ENCODE data around the gene NECAB3.

DNA sequence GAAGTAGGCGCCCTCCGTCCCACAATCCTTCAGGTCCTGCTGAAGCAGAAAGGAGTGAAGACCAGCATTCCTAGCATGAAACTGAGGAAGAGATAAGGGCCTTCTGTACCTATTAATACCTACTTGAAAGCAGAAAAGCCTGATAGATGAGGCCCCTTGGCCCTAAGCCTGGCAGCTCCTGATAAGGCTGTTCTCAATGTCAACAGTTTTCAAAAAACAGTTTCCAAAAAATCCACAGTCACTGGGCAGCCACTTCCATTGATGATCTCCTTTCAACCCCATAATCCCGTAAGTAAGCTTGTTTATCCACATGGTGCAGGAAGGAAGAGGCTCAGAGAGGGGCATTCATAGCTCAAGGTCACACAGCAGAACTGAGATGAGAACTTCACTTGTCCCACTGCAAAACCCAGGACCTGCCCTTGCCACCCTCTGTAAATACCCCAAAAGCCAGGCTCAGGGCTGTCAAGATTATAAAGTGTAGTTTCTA is 14.8 kb upstream of the NECAB3 start:
- TF ChIP-seq, protein P1, sequence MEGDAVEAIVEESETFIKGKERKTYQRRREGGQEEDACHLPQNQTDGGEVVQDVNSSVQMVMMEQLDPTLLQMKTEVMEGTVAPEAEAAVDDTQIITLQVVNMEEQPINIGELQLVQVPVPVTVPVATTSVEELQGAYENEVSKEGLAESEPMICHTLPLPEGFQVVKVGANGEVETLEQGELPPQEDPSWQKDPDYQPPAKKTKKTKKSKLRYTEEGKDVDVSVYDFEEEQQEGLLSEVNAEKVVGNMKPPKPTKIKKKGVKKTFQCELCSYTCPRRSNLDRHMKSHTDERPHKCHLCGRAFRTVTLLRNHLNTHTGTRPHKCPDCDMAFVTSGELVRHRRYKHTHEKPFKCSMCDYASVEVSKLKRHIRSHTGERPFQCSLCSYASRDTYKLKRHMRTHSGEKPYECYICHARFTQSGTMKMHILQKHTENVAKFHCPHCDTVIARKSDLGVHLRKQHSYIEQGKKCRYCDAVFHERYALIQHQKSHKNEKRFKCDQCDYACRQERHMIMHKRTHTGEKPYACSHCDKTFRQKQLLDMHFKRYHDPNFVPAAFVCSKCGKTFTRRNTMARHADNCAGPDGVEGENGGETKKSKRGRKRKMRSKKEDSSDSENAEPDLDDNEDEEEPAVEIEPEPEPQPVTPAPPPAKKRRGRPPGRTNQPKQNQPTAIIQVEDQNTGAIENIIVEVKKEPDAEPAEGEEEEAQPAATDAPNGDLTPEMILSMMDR (IDR thresholded peaks at IDR 0.05), result no peak
- no peak for TF ChIP-seq POLR2A (IDR thresholded peaks at IDR 0.05)
